GM12801 (cell line): Measurements from ENCODE around the gene DAB1.

Source experiments
- TF ChIP-seq, protein P1 (sequence below): IDR thresholded peaks from one replicate; pipeline ENCODE4 v1.5.1; 2011; ENCODE audit warnings: control low read depth; ENCODE audit not compliant: insufficient read length; ENCODE audit errors: extremely low read depth

Gene DAB1

GRCh38 chr1:57410508-57410907 is 13.4 kb downstream of the DAB1 start:
- TF ChIP-seq, protein P1, sequence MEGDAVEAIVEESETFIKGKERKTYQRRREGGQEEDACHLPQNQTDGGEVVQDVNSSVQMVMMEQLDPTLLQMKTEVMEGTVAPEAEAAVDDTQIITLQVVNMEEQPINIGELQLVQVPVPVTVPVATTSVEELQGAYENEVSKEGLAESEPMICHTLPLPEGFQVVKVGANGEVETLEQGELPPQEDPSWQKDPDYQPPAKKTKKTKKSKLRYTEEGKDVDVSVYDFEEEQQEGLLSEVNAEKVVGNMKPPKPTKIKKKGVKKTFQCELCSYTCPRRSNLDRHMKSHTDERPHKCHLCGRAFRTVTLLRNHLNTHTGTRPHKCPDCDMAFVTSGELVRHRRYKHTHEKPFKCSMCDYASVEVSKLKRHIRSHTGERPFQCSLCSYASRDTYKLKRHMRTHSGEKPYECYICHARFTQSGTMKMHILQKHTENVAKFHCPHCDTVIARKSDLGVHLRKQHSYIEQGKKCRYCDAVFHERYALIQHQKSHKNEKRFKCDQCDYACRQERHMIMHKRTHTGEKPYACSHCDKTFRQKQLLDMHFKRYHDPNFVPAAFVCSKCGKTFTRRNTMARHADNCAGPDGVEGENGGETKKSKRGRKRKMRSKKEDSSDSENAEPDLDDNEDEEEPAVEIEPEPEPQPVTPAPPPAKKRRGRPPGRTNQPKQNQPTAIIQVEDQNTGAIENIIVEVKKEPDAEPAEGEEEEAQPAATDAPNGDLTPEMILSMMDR: no peak

DNA sequence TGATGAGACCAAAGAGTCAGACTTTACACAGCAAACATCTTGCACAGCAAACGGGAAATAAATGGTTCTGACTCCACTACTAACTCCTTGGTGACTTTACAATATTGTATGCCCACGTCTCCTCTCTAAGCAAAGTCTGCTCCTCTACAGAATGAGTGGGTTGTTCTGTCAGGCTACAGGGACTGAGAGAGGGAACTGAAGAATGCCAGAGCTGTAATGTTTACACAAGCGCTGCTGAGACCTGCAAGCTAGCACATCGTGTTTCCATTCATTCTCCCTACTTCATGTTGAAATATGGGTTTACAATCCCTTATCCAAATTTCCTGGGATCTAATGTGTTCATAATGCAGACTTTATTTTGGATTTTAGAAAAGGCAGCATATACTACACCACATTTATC is 15.9 kb downstream of the DAB1 start:
- TF ChIP-seq, protein P1: no peak

DNA sequence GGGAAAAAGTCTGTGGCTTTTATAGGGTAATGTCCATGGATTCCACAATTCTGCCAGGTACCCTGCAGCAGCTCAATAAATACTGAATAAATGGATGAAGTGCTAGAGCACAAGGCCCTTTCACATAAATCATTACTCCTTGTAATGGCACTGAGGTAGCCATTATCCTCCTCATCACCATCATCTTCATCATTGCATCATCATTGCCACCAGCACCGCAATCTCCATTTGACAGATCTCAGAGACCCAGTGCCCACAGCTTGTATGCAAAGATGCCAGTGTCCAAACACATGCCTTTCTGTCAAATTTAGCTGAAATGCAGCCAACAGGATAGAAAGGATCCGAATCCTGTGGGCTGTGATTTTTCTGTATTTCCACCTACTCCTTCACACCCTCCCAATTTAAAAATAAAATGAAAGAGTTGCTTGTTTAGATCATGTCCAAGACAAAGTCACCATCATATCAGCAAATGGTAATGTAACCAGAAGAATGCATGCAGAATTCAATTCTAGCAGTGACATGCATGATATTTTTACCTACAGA is 17.4 kb downstream of the DAB1 start:
- TF ChIP-seq, protein P1: no peak

DNA sequence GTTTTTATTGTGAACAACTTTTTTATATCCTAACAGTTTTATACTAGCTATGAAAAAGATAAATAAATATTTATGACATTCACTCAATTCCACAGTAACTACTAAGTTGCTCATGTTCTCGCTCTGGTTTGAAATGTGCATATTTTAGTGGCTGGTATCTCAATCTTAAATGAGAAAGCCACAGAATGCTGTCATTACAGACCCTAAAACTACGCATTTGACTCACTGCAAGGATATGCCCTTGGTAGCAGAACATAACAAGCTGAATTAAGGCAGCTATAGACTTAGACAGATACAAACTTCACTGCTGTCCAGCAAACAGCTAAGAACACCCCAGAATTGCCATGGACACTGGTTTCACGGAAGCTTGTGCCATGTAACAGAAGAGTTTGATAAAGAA is 19.0 kb downstream of the DAB1 start:
- TF ChIP-seq, protein P1: no peak

DNA sequence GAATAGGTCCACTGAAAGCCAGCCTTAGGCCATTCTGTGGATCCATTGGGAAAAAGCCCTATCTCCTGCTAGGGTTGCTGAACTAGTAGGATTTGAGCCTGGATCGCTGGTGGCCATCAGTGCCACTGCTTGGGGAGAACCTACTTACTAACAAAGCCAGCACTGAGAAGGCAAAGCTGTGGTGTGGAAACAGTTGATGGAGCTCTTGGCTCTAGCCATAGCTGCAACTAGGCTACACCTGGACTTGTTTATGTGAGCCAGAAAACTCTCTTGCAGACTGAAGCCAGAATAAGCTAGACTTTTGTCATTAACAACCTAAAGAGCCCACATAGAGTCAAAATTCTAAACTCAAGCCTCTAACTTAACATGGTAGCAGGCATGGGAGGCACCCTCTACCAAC is 20.7 kb downstream of the DAB1 start:
- TF ChIP-seq, protein P1: no peak

DNA sequence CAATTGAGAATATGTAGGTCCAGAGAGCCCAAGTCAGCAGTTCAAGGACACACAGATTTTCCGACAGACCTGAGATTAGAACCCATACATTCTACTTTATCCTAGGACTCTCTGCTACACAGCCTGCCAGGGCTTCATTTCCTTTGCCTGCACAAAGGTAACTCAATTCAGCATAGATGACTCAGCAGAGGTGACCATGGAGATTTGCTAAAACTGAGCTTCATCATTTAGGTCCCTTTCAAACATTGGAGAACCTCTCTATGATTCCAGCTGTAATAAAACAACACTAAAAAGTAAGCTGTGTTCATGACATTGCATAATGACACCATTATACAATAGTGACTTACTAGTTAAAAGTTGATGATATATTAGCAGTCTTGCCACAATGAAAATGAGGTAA is 22.2 kb downstream of the DAB1 start:
- TF ChIP-seq, protein P1: no peak

GRCh38 chr1:57400048-57400447 is 23.8 kb downstream of the DAB1 start:
- TF ChIP-seq, protein P1: no peak
